Measurements from ENCODE around the gene HACD2.
"Not testable (repeated sequence)": the region's sequence is repeated elsewhere in the genome, so short reads cannot be mapped to it uniquely, and the experiment has no call there.

The HACD2 gene

GRCh38 chr3:123613543-123613942 lies 28.7 kb upstream of the HACD2 start:
- Histone ChIP-seq H2AFZ (no peak overlapping the region), H3K4me2 (ENCODE audit: low read length) (no peak overlapping the region), H3K4me1 (no peaks in the 10 kb centered on the region), H3K27me3 (ENCODE audit: control insufficient read depth, insufficient read depth, low read length) (no peaks in the 10 kb centered on the region), H3K4me3 (ENCODE audit: low read depth, low read length) (no peak overlapping the region), H3K9me3 (ENCODE audit: control insufficient read depth, low read length) (no peaks in the 10 kb centered on the region), H3K27ac (no peak overlapping the region), H3K79me2 (no peaks in the 10 kb centered on the region), H3K36me3 (ENCODE audit: control insufficient read depth, insufficient read depth, low read length) (no peaks in the 10 kb centered on the region), H3K9ac (no peak overlapping the region)
- TF ChIP-seq CTCF (IDR thresholded peaks at IDR 0.05), result no peak

- not testable (repeated sequence) for H3K9ac ChIP-seq; H3K4me1 ChIP-seq; H3K79me2 ChIP-seq; H3K27me3 ChIP-seq (ENCODE audit: control insufficient read depth, insufficient read depth, low read length); H3K9me3 ChIP-seq (ENCODE audit: control insufficient read depth, low read length); H3K4me3 ChIP-seq (ENCODE audit: low read depth, low read length); H3K4me2 ChIP-seq (ENCODE audit: low read length); H3K27ac ChIP-seq; H3K36me3 ChIP-seq (ENCODE audit: control insufficient read depth, insufficient read depth, low read length); H2AFZ ChIP-seq
Measured at GRCh38 chr3:123611674-123612073, 26.8 kb upstream of the HACD2 start.

- Histone ChIP-seq H3K27ac (no peak overlapping the region), H3K27me3 (ENCODE audit: control insufficient read depth, insufficient read depth, low read length) (no peaks in the 10 kb centered on the region), H3K9me3 (ENCODE audit: control insufficient read depth, low read length) (no peaks in the 10 kb centered on the region), H3K4me2 (ENCODE audit: low read length) (no peak overlapping the region), H3K9ac (no peak overlapping the region), H2AFZ (no peak overlapping the region), H3K4me1 (no peaks in the 10 kb centered on the region), H3K36me3 (ENCODE audit: control insufficient read depth, insufficient read depth, low read length) (no peaks in the 10 kb centered on the region), H3K79me2 (no peaks in the 10 kb centered on the region), H3K4me3 (ENCODE audit: low read depth, low read length) (no peak overlapping the region)
- no peak for TF ChIP-seq CTCF (IDR thresholded peaks at IDR 0.05)
Measured at GRCh38 chr3:123611082-123611481, 26.2 kb upstream of the HACD2 start.

- TF ChIP-seq CTCF (IDR thresholded peaks at IDR 0.05), result no peak
- H3K4me2 ChIP-seq (ENCODE audit: low read length), result no peak overlapping the region
Measured at GRCh38 chr3:123610331-123610730, 25.5 kb upstream of the HACD2 start.

GRCh38 chr3:123609063-123609462 lies 24.2 kb upstream of the HACD2 start:
- Histone ChIP-seq H3K27me3 (ENCODE audit: control insufficient read depth, insufficient read depth, low read length) (no peaks in the 10 kb centered on the region), H3K36me3 (ENCODE audit: control insufficient read depth, insufficient read depth, low read length) (no peaks in the 10 kb centered on the region), H3K4me1 (no peaks in the 10 kb centered on the region), H3K79me2 (no peaks in the 10 kb centered on the region), H3K27ac (no peak overlapping the region), H3K4me2 (ENCODE audit: low read length) (no peak overlapping the region), H3K9me3 (ENCODE audit: control insufficient read depth, low read length) (no peaks in the 10 kb centered on the region), H3K4me3 (ENCODE audit: low read depth, low read length) (no peak overlapping the region), H2AFZ (no peak overlapping the region), H3K9ac (no peak overlapping the region)
- no peak for TF ChIP-seq CTCF (IDR thresholded peaks at IDR 0.05)

More at GRCh38 chr3:123610331-123610730, 25.5 kb upstream of the HACD2 start:
- Histone ChIP-seq H3K79me2 (no peaks in the 10 kb centered on the region), H3K9me3 (ENCODE audit: control insufficient read depth, low read length) (no peaks in the 10 kb centered on the region), H2AFZ (no peak overlapping the region), H3K27ac (no peak overlapping the region), H3K27me3 (ENCODE audit: control insufficient read depth, insufficient read depth, low read length) (no peaks in the 10 kb centered on the region), H3K9ac (no peak overlapping the region), H3K36me3 (ENCODE audit: control insufficient read depth, insufficient read depth, low read length) (no peaks in the 10 kb centered on the region), H3K4me1 (no peaks in the 10 kb centered on the region), H3K4me3 (ENCODE audit: low read depth, low read length) (no peak overlapping the region)
